ENCODE results near the gene TRMT61A. TPM values are rescaled to one million over a fixed set of nuclear protein-coding genes. Genes with fewer than 3 reads are reported as not detected.

Gene TRMT61A
- 15.6 and 17.1 TPM in 2 replicates for total RNA-seq

DNA sequence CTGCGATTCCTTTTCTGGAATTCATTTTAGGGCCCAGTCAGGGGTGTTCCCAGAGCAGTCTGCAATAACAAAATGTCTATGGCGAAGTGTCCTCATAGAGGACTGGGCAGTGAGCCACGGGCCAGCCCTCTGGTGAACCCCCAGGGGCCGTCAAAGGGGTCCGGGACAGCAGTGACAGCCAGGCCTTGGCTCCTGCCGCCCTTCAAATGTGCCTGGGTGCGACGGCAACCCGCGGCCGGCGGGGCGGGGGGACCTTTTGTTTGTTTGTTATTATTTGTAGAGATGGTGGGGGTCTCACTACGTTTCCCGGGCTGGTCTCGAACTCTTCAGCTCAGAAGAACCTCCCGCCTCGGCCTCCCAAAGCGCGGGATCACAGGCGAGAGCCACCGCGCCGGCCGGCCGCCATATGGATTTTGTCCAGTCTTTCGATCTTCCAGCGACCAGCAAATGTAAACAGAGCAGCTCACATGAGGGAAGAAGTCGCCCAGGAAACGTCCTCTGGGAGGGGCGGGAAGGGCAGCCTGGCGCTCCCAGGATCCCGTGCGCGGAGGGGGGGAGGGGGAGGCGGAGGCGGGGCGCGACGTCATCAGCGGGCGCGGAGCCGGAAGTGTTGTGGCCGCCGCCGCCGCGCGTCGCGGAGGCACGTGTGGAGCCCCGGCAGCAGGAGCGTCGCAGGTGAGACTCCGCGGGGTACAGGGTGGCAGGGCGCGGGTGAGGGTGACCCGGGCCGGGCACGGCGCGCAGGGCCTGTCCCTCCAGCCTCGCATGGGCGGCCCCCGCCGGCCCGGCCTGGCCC, at the start of gene TRMT61A:
TRMT61A (plus strand) TSS at position 610 of the 796 bp plus-strand sequence. CDS start 783 bp downstream, outside the sequence.
- TF ChIP-seq, protein P1, sequence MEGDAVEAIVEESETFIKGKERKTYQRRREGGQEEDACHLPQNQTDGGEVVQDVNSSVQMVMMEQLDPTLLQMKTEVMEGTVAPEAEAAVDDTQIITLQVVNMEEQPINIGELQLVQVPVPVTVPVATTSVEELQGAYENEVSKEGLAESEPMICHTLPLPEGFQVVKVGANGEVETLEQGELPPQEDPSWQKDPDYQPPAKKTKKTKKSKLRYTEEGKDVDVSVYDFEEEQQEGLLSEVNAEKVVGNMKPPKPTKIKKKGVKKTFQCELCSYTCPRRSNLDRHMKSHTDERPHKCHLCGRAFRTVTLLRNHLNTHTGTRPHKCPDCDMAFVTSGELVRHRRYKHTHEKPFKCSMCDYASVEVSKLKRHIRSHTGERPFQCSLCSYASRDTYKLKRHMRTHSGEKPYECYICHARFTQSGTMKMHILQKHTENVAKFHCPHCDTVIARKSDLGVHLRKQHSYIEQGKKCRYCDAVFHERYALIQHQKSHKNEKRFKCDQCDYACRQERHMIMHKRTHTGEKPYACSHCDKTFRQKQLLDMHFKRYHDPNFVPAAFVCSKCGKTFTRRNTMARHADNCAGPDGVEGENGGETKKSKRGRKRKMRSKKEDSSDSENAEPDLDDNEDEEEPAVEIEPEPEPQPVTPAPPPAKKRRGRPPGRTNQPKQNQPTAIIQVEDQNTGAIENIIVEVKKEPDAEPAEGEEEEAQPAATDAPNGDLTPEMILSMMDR (IDR thresholded peaks at IDR 0.05; ENCODE audit: insufficient read depth, low read length, poor library complexity, severe bottlenecking): no peak

DNA sequence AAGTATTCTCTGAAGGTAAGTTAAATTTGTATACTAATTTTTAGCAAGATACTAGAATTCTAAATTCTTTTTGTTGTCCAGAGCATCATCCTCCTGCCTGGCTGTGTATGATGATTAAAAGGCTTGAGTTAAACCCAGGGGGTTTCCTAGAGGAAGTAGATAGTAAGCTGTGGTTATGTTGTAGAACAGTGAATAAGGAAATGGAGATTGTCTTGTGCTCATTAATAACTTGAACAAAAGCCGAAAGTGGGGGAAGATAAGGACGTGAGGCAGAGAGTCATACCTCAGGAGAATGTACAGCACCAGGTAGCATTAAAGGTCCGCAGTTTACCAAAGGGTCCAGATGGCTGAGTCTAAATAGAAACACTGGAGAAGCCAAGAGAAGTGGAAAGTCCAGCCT, 48.4 kb upstream of the TRMT61A start:
- H3K36me3 ChIP-seq (ENCODE audit: control insufficient read depth, insufficient read depth, low read length): peaks cover 3% of the 10 kb centered on the region
- H3K27me3 ChIP-seq (ENCODE audit: control insufficient read depth, insufficient read depth, low read length): no peaks in the 10 kb centered on the region
- TF ChIP-seq, protein P1 (IDR thresholded peaks at IDR 0.05; ENCODE audit: insufficient read depth, low read length, poor library complexity, severe bottlenecking): no peak
- H3K4me3 ChIP-seq (ENCODE audit: low read depth, low read length): no peak overlapping the region
- DNase-seq (ENCODE audit: low read depth): no peak

More for the DNA sequence above, at the start of gene TRMT61A:
- Histone ChIP-seq H3K27me3 (ENCODE audit: control insufficient read depth, insufficient read depth, low read length) (no peaks in the 10 kb centered on the region), H3K36me3 (ENCODE audit: control insufficient read depth, insufficient read depth, low read length) (no peaks in the 10 kb centered on the region), H3K4me3 (ENCODE audit: low read depth, low read length) (peak within 1 kb of the TSS; percentile 91)
- DNase-seq (ENCODE audit: low read depth): no peak

DNA sequence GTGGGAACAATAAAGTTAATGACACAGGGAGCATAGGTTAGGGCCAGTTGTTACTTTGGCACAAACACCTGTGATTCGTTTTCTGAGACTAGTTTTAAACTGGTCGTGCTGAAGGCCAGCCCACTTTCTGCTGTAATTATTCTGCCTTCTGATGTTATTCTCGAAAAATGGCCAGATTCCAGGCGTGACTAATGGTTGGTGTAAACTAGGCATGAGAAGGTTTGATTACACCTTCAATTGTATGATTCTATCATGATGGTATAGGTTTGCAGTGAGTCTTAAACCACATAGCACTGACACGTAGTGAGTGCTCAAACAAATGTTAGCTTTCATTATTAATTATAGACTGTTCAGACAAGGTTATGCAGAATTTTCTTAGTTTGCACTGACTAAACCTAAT, 45.4 kb upstream of the TRMT61A start:
- Histone ChIP-seq H3K27me3 (ENCODE audit: control insufficient read depth, insufficient read depth, low read length) (no peaks in the 10 kb centered on the region), H3K4me3 (ENCODE audit: low read depth, low read length) (no peak overlapping the region), H3K36me3 (ENCODE audit: control insufficient read depth, insufficient read depth, low read length) (peaks cover 1% of the 10 kb centered on the region)
- peak; percentile 39 for DNase-seq (ENCODE audit: low read depth)
- TF ChIP-seq, protein P1 (IDR thresholded peaks at IDR 0.05; ENCODE audit: insufficient read depth, low read length, poor library complexity, severe bottlenecking): no peak

DNA sequence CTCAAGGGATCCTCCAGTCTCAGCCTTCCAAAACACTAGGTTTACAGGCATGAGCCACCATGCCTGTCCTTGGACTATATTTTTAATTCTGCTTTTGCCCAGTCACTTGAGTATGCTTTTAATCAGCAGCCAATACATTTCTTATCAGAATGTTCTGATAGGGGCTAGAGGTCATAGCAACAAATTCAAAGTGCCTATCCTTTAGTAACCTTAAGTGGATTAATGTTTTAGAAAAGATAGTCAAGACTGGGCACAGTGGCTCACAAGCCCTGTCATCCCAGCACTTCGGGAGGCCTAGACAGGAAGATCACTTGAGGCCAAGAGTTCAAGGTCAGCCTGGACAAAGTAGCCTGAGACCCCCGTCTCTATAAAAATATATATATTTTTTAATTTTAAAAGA, 43.5 kb upstream of the TRMT61A start:
- no peak overlapping the region for H3K4me3 ChIP-seq (ENCODE audit: low read depth, low read length)
- H3K36me3 ChIP-seq (ENCODE audit: control insufficient read depth, insufficient read depth, low read length): peaks cover 3% of the 10 kb centered on the region
- no peaks in the 10 kb centered on the region for H3K27me3 ChIP-seq (ENCODE audit: control insufficient read depth, insufficient read depth, low read length)
- DNase-seq (ENCODE audit: low read depth): no peak
- TF ChIP-seq, protein P1 (IDR thresholded peaks at IDR 0.05; ENCODE audit: insufficient read depth, low read length, poor library complexity, severe bottlenecking): no peak

DNA sequence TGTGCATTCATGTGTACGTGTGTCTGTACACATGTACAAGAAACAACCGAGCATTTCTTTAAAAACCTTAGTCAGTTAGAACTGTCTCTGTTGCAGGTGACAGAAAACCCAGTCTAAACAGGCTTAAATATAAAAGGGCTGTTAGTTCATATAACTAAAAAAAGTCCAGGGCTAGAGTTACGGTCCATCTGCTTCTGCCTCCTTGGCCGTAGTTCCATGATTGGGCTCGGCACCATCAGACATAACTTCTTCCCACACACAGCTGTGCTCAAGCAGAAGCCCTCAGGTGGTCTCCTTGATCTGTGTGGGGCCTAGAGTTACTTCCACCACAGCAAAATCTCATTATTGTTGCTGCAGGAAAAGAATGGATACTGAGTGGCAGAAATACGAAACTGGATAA, 40.9 kb upstream of the TRMT61A start:
- no peak for DNase-seq (ENCODE audit: low read depth)
- Histone ChIP-seq H3K36me3 (ENCODE audit: control insufficient read depth, insufficient read depth, low read length) (peaks cover 3% of the 10 kb centered on the region), H3K27me3 (ENCODE audit: control insufficient read depth, insufficient read depth, low read length) (no peaks in the 10 kb centered on the region), H3K4me3 (ENCODE audit: low read depth, low read length) (no peak overlapping the region)
- TF ChIP-seq, protein P1 (IDR thresholded peaks at IDR 0.05; ENCODE audit: insufficient read depth, low read length, poor library complexity, severe bottlenecking): no peak

DNA sequence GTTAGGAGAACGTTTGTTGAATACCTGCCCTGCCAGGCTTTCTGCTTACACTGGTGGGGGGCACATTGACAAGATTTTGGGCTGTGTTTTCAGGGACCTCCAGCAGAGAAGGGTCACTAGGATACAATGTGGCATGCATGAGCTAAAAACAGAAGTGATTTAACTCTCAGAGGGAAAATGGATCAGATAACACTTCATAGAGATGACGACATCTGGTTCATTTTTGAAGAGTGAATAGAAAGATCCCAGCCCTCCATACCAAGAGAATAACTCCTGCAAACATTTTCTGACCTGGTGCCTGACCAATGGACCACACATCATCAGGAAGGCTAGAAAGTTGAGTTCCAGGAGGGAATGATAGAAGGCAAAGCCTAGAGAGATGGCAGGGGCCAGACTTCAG, 40.0 kb upstream of the TRMT61A start:
- H3K36me3 ChIP-seq (ENCODE audit: control insufficient read depth, insufficient read depth, low read length): peaks cover 3% of the 10 kb centered on the region
- no peaks in the 10 kb centered on the region for H3K27me3 ChIP-seq (ENCODE audit: control insufficient read depth, insufficient read depth, low read length)
- TF ChIP-seq, protein P1 (IDR thresholded peaks at IDR 0.05; ENCODE audit: insufficient read depth, low read length, poor library complexity, severe bottlenecking): no peak
- DNase-seq (ENCODE audit: low read depth): no peak
- no peak overlapping the region for H3K4me3 ChIP-seq (ENCODE audit: low read depth, low read length)
